GM19238 (cell line): ENCODE results near the gene RFTN1.
A peak's percentile ranks its signal among the peaks of the same experiment; 100 is the strongest.

Experiments
- DNase-seq: peaks from one replicate; pipeline ENCODE4 v3.0.0; 2011; ENCODE audit warnings: low spot score; ENCODE audit not compliant: insufficient read length

RFTN1 gene

DNA sequence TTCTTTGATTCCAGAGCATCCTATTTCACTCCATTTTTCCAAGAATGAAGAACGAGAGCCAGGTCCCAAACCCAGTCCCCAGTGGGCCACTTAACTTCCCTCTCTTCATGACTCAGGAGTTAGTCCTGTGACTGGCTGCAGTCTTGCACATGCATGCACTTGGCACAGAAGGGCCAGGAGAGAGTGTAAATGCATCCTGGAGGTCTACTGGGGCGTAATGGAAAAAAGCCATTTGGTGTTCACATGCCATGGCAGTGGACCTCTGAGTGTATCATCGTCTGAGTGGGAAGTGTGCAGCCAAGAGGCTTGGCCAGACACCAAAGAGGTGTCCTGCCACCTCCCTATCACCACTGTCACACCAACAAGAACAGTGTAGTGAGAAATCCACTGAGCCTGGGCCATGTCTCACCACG lies 15.1 kb upstream of the RFTN1 start:
- no peak for DNase-seq

GRCh38 chr3:16528106-16528505 lies 14.6 kb upstream of the RFTN1 start:
- DNase-seq, result no peak

- DNase-seq, result no peak
These were observed 10.7 kb upstream of the RFTN1 start for GRCh38 chr3:16524196-16524595.

DNA sequence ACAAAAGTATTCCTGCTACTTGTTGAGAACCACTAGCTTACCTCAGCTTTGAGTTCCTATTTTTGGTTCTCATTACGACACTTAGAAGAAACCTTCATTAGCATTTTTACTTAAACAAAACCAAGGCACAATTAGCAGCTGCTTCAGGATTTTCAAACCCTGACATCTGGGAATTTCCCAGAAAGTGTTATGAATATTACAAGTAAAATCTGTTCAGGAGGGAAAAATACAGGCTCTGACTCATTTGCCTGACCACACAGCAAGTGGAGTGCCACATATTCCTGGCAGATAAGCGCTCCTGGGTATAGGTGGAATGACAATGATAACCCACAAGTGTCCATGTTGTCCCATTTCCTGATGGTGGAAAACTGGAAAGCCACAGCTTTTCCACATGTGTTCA lies 10.3 kb upstream of the RFTN1 start:
- DNase-seq, result no peak

- no peak for DNase-seq
These were observed 9.3 kb upstream of the RFTN1 start for GRCh38 chr3:16522834-16523233.

DNA sequence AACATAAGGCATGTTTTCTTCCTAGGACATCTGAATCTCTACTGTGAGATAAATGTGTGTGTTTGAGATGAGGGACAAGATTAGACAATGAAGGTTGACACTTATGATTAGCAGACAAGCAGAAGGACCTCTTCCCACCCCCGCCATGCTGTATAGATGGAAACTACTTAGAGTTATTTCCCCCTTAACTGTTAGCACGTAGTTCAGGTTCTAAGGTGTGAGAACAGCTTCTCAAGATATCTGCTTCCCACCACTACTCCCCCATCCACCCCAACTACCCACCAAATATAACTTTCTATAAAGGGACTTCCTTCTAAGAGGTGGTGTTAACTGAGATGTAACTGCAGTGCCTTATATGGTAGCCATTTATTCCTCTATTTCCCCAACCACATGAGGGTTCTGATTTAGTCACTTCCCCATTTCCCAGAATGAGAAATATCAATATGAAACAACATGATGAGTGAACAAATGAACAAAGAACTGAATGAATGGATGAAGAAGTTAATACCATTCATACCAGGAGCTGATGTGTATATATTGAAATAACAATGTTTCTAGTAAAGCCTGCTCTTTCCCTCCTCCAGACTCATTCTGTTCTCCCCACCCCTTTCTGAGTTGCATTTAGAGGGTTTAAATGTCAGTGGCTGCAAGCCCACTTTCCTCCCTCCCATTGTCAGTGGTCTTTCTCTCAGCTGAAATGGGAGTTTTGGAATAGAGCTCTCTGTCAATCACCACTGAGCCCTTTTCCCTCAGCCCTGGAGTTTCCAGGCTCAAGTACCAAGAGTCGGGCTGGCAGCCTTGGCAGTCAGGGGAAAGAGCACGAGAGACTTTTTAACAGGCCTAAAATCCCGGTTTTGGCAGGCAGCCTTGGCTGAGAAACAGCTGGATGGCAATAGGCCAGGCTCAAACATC lies 7.7 kb upstream of the RFTN1 start:
- DNase-seq, result no peak

DNA sequence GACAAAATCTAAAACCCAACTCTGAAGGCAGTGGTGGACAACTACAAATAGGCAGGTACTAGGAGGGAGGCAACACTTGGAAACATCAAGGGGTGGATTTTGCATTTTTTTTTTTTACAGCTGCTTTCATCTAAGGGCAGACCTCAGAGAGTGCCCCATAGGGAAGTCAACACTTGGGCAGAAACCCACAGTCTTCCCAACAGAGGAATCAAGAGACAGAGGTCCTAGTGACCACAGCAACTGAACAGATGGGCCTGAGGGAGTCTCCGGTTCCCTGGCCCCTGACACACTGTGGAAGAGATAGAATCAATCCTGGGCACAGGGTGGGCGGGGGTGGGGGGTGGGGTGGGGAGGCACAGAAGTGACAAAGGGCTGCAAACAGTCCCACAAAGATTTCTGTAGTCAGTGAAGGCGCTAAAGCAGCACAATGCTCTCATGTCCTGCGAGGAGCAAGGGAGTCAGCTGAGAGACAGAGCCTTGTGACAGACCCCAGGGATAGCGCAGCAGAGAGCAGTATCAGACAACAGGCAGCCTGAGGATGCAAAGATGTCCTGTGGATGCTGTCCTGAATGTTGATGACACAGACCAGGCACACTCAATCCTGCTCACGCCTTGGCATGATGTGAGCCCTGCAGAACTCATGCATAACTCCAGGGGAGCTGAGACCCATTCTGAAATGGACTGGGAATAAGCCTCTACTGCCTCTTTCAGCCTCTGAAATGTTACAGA lies 6.9 kb upstream of the RFTN1 start:
- no peak for DNase-seq

GRCh38 chr3:16516695-16517481 lies 3.4 kb upstream of the RFTN1 start:
- no peak for DNase-seq

GRCh38 chr3:16515885-16516420 lies 2.5 kb upstream of the RFTN1 start:
- DNase-seq, result peak; percentile 23

DNA sequence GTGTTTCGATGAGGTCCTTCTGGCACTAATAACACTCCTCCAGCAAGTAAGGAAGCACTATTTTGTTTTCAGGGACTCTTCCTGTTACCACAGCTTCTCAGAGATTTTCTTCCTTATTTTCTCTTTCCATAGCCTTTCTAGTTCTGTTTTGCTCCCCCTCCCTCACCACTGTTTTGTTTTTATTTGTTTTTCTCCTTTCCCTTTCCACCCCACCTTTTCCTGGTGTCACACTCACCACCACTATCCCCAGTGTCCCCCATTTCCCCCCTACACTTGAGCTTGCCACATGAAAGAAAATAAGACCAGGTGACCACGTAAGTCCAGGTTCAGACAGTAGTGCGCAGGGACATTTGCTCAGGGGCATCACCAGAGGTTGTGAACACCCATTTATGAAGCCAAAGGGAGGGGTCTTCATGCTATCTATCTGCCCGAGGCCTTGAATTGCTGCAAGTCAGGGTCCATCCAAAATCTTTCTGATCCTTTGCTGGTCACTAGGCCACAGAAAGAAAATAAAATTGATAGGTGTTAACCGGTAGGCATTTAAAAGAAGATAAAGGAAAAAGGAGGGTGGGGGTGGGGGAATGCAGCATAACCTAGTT lies 1.4 kb upstream of the RFTN1 start:
- no peak for DNase-seq

GRCh38 chr3:16514021-16514700 lies 662 bp upstream of the RFTN1 start:
- DNase-seq, result no peak

GRCh38 chr3:16512435-16513140 lies 911 bp downstream of the RFTN1 start:
- peak; percentile 32 for DNase-seq

- DNase-seq, result peak; percentile 60
These were observed 1.6 kb downstream of the RFTN1 start for GRCh38 chr3:16511681-16512434.

GRCh38 chr3:16510620-16511319 lies 2.7 kb downstream of the RFTN1 start:
- no peak for DNase-seq

GRCh38 chr3:16509721-16510619 lies 3.5 kb downstream of the RFTN1 start:
- no peak for DNase-seq

GRCh38 chr3:16508591-16508995 lies 4.9 kb downstream of the RFTN1 start:
- no peak for DNase-seq

DNA sequence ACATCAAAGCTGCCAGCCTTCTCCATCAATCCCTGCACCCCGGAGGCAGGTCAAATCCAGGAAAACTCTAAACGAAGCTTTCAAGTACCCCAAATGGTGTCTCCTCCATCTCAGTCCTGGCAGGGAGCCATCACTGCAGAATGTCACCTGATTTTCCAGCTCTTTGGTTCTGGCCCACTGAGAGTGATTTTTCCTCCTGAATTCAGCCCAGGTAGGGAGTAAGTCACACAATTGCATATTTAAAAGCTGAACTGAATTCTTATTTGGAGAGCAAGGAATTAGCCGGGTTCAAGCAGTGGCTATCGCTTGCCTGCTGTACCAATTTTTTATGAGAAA lies 5.3 kb downstream of the RFTN1 start:
- no peak for DNase-seq
